HT-29 (cell line): ENCODE data around the gene UMPS. TPM values are rescaled to one million over a fixed set of nuclear protein-coding genes. Genes with fewer than 3 reads are reported as not detected.
"Not testable (repeated sequence)": the region's sequence is repeated elsewhere in the genome, so short reads cannot be mapped to it uniquely, and the experiment has no call there.

ENCODE experiments used
- DNase-seq: peaks from one replicate; pipeline ENCODE4 v3.0.0-alpha.2; 2015; ENCODE audit warnings: low spot score
- total RNA-seq: library from RNA; depleted of rRNA; stranded (reverse); fragments of >200 nt; shearing (Covaris generic); gene quantifications from 2 replicates; pipeline ENCODE4 v1.2.3, GENCODE V29; 2014

The UMPS gene
- total RNA-seq, 1 experiment from 2014 or later: 57.3 TPM

DNA sequence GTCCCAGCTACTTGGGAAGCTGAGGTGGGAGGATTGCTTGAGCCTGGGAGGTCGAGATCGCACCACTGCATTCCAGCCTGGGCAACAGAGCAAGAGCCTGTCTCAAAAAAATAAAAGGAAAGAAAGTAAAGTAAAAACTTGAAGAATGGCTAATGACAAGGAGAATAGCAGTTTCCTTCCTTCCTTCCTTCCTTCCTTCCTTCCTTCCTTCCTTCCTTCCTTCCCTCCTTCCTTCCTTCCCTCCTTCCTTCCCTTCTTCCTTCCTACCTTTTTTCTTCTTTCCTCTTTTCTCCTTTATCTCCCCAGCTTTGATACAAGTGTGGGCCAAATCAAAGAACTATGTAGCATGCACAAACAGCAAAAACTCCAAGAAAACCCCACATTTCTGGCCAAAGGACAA, 23.0 kb upstream of the UMPS start:
- DNase-seq: not testable (repeated sequence)

DNA sequence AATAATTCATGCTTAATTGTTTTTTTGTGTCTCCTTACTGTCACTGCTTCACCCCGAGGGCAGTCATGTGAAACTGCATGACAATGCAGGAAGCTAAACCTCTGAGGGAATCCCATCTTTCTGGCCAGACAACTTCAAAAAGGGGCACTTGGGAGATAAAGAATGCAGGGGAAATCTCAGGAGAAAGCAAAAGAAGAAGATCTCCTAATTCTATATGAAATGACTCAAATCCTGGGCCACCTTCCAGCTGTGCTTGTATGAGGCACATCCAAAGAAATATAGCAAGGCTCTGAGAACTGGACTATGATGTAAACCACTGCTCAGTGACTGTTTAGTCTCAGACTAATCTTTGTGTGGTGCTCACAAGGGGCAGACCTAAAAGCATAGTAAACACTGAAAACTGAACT, 22.6 kb upstream of the UMPS start:
- no peak for DNase-seq

DNA sequence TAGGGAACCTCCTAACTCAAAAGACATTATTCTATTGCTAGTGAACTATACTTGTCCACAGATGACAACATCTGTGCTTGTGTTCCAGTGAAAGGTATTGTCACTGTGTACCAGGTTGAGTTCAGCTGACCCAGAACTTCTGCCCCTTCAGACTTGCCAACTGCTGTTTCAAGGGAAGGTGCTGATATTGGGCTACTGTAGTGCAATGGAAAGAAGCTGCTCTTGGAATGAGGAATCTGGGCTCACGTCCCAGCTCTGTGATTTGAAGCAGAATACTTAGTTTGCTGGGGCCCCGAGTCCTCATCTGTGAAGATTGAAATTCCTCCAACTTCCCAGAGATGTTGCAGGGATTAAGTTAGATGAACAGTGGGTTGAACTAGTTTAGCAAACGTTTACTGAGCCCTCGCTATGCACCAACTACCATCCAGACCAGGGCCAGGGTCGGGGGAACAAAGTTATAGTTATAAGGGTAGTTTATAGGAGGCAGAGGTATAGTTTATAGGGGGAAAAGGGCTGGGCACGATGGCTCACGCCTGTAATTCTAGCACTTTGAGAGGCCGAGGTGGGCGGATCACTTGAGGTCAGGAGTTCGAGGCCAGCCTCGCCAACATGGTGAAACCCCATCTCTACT, 15.9 kb upstream of the UMPS start:
- DNase-seq: no peak

DNA sequence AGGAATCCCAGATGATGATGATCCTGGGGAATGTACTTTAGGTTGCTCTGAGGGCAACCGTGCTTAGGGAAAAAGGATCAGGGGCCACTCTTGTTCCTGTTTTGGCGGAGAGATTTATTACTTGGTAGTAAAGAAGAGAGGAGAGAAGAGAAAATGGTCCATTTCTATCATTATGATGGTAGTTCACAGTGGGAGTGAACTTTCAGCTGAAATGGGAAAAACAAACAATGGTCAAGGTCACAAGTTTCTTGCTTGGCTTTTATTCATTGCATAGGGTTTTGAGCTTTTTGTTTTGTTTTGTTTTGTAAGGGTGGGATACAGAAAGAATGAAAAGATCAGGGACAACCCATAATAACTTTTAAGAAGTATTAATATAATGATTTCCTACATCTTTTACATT, 7.7 kb upstream of the UMPS start:
- no peak for DNase-seq

DNA sequence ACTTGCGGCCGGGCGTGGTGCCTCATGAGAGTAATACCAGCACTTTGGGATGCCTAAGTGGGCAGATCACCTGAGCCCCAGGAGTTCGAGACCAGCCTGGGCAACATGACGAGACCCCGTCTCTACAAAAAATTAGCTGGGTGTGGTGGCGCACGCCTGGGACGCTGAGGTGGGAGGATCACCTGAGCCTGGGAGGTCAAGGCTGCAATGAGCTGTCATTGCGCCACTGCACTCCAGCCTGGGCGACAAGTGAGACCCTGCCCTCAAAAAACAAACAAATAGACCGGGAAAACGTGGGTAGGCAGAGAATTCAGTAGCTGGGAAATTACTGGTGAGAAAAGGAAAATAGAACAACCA, 667 bp downstream of the UMPS start:
- DNase-seq: no peak

DNA sequence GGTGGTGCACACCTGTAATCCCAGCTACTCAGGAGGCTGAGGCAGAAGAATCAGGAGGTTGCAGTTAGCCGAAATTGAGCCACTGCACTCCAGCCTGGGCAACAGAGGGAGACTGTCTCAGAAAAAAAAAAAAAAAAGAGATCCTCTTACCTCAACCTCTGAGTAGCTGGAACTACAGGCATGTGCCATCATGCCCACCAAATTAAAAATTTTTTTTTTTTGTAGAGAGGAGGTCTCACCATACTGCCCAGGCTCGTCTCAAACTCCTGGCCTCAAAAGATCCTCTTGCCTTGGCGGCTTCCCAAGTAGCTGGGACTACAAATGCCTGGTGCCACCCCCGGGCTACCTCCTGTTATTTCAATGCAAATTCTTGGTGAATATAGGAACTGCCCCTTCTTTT, 1.5 kb downstream of the UMPS start:
- no peak for DNase-seq

DNA sequence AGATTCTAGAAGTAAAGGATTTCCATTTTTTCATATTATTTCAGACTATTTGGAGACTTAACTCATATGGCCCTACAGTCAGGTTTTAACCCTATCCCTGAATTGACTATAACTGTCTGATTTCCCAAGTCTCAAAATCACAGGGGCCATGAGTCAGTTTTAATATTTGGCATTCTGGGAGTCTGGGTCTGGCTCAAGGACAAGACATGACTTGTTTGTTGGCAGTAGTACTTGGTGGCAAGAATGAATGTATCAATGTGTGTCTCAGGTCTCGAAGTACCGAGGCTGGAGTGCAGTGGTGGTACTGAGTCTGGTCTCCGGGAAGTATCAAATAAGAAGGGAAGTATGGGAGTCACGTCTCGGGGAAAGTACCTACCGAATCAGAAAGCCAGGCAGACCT, 10.8 kb downstream of the UMPS start:
- no peak for DNase-seq

DNA sequence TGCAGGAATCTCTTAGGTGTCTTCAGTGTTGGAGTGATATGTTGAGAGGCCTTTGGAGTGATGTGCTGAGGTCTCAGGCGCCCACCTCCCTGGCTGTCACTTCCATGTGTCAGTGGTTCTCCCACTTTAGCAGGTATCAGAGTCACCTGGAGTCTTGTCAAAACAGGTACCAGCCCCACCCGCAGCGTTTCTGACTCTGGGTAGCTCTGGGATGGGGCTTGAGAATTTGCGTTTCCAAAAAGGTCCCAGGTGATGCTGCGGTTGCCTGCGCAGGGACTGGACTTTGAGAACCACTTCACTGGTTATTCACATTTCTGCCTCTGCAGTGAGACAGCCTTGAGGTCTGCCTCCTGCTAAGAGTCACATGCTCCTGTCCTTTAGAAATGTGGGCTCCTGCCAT, 15.5 kb downstream of the UMPS start:
- DNase-seq: no peak

DNA sequence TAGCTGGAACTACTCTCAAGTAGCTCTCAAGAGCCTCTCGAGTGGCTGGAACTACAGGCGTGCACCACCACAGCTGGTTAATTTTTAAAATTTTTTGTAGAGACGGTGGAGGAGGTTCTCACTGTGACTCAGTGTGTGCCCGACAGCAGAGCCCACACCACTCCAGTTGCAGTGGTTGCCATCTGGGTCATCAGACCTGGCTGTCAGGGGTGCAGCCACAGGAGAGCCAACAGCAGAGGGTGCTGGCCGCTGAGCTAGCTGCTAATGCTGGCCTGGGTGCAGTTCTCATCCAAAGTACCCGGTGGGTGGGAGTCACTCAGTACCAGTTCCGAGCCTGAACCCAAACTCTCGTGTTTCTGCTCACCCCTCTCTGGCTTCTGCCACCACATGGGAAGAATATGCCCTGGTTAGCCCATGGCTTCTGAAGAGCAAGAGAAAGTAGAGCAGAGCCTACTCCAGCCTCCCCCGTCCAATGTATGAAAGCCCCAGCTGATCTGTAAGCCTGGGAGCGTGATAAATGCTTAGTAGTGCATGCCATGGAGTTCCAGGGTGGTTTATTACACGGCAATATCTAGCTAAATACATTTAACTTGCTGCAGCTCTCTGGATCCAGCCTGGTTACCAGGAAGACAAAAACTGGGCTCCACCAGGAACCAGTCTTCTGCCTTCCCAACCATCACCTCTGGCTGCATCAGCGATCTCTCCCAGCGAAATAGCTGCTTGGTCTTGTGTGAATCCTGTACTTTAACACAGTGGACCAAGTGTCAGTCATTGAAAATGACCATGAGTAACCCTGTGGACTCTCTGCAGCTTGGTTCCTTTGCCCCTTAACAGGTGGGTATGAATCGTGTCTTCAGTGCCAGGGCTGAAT, 17.1 kb downstream of the UMPS start:
- DNase-seq: no peak

DNA sequence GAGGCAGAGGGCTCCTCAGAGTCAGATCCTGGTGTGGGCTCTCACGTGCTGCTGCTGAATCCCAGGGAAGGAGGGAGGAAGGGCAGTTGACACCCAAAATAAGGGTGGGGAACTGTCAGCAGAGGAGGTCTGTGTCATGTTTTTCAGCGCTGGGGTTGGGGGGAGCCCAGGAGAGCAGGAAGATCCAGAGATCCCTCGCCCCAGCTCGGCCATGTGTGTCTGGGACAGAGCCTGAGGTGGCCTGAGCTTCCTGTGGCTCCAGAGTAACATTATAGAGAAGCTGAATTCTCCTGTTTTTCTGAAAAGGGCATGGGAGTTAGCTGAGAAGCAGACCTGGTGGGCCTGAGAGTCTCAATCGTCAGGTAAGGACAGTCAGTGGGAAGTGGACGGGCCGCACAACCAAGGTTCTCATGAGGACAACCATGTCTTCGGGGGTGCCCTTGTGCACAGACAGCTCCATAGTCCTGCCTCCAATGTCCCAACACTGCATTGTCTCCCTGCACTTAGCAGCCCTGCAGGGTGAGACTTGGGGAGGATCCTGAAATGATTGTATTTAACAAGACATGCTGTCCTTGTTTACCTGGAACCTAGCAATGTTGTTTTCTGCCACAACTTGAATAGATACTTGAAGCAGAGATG, 18.4 kb downstream of the UMPS start:
- DNase-seq: peak; percentile 61

DNA sequence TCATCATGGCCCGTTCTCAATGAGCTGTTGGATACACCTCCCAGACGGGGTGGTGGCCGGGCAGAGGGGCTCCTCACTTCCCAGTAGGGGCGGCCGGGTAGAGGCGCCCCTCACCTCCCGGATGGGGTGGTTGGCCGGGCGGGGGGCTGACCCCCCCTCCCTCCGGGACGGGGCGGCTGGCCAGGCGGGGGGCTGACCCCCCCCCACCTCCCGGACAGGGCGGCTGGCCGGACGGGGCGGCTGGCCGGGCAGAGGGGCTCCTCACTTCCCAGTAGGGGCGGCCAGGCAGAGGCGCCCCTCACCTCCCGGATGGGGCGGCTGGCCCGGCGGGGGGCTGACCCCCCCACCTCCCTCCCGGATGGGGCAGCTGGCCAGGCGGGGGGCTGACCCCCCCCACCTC, 19.6 kb downstream of the UMPS start:
- not testable (repeated sequence) for DNase-seq

DNA sequence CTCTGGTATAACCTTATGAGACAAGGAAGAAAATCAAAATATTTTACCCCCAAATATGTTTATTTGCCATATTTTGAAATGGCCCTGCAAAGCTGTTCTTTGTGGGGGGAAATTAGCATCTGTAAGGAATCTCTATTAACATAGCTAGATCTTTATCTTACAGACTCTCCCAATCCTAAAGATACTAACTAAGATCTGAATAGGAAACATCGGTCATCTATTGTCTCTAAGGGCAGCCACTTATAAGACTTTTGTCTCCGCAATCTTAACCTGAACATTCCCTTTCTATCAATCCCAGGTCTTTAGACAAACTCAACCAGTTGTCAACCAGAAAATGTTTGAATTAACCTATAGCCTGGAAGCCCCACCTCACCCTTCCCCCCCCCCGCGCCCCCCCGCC, 21.2 kb downstream of the UMPS start:
- no peak for DNase-seq

DNA sequence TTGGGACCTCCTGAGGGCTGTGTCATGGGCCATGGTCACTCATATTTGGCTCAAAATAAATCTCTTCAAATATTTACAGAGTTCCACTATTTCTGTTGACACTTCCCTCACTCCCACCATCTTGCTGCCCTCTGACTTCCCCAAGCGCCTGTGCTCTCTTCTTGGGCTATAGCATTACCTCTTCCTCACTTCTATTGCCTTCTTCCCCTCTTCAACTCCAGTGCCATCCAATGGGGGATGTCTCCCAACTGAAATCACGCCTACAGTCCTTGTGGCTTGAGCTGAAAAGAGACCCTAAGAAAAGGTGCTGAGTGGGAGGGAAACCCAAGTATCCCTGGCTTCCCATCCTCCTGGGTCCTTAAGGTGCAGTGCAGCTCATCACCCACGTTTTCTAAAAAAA, 21.8 kb downstream of the UMPS start:
- no peak for DNase-seq

DNA sequence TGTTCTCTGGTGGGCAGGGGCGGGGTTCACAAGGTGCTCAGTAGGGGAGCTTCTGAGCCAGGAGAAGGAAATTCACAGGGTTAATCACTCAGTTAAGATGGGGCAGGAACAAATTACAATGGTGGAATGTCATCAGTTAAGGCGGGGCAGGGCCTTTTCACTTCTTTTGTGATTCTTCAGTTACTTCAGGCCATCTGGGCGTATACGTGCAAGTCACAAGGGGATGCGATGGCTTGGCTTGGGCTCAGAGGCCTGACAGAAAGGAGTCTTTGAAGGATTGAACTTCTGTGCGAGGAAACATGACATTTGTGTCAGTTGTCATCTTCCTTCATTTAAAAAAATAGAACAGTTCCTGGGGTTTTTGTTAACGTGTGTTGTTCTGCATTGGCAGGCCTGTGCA, 27.7 kb downstream of the UMPS start:
- not testable (repeated sequence) for DNase-seq

DNA sequence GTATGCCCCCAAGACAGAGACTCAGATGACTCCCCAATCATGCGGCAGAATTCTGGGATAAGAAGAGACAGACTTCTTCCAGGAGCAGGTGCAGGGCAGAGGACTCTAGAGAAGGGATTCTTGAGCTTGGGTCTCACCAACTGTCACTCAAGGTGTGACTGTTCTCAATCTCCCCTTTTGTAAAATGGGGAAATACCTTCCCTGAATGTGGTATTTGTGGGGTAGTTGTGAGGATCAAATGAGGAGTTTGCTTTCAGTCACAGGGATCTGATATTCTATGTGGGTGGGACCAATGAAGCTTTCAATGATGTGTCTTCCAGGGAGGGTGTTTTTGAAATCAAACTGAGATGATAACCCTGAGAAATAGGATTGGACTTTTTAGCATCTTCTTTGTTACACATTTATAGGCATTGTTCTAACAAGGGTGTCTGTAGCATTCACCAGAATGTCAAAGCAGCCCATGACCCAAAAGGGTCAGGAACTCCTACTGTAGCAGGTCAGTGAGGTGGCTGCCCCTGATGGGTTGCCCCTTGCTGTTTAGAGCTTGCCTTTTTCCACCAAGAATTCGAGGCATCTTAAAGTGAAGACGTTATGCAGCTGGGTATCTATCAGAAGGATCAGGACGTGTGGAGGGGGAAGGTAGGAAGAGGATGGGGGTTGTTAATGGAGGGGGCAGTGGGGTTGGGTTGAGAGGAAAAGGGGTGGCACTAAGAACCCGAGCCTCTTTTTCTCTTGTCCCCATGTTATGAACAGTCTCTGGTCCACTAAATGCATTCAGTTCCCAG, 28.8 kb downstream of the UMPS start:
- no peak for DNase-seq

DNA sequence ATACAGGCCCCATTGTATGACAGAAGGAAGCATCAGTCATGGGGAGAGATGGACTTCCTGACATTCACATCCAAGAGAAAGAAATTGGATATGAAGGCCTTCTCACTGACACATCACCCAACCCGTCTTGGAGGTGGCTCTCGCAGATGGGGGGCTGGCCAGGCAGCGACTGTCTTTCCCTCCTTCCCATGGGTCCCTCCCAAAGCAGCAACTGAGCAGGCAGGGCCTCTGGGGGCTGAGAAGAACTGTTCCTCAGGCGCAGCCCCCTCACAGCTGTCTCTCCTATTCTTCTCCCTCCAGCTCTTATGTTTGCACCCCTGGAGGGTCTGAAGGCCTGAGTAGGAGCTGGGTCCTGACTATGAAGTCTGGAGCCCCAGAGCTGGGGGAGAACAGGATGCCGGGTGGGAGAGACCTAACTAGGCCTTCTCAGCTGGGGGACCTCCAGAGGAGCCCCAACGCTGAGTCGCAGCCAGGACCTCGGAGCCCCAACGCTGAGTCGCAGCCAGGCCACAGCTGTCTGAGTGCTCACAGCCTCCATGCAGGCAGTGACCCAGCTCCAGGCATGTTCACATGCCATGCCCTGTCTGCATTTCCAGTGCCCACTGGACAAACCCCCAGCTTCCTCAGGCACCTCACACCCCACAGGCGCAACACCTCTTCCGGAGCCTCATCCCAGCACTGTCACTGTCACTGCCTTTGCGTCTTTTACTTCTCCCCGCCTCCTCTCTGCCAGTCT, 29.6 kb downstream of the UMPS start:
- no peak for DNase-seq

DNA sequence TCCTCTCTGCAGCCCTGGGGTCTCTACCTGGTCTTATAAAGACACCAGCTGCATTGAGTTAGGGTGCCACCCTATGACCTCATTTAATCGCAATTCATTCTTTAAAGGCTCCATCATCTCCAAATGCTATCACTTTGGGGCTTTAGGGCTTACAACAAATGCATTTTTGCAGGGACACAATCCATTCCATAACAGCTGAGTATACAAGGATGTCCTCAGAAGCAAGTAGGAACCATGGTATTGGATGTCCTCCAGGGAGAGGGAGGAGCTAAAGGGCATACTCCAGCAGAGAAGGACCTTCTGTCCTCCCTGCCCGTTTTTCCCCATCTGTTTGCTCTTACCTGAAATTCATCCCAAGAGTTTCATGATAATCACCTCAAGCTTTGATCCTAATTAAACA, 30.3 kb downstream of the UMPS start:
- no peak for DNase-seq

DNA sequence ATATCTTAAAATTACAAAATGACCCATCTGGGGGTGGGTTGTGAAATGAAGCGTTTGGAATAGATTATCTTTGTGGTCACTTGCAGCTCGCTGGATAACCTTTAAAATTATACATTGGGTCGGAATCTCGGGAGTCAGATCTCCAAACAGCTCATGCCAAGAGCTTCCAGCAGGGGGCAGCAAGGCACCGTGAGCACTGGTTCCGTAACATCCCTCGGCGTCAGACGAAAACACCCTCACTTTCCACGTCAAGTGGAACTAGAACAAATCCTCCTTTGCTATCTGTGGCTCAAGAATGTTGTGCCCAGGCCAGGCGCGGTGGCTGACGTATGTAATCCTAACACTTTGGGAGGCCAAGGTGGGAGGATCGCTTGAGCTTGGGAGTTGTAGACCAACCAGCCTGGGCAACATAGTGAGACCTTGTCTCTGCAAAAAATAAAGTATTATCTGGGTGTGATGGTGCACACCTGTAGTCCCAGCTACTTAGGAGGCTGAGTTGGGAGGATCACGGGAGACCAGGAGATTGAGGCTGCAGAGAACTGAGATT, 31.1 kb downstream of the UMPS start:
- peak; percentile 92 for DNase-seq

DNA sequence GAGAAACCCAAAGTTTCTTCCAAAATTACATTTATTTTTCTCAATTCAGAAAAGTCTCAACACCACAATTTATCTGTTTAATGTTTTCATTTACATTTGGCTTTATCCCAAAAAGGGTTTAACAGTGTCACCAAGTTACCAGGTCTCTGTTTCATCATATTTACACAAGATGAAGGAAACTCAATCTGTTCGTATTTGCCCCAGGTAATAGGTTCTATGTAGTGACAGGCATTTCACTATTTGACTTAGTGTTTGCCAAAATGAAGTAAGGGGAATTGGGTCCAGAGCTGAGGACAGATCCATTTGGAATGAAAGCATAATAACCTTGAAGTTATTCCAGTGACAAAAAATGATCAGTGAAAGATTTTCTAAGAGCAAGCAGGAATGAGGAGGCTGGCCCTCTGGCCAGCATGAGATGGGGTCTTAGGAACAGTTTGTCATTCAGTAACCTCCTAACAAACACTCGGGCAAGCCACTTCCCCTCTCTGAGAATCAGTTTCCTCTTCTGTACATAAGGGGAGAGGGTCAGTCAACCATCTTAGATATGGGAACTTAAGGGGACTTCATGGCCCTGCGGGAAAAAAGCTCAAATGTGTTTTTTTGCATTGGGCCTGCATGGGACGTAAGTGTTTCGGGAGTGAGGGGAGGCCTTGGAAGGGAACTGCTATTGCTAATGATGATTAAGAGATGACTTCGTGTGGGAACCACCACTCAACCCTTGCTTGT, 31.8 kb downstream of the UMPS start:
- DNase-seq: no peak

DNA sequence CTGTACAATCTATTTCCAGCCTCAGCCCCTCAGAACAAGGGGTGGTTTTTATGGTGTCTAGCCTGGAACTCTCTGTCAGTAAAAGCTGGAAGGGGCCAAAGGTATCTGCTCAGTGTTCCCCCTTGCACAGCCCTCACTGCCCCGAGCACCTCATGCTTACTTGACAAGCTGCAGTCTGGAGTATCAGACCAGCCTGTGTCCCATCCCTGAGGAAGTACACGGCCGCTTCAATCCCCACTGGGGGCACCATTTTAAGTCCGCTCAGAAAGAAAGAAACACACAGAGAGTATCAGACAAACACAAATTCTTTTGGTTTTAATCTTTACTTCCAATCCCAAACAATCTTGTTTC, 32.4 kb downstream of the UMPS start:
- no peak for DNase-seq

DNA sequence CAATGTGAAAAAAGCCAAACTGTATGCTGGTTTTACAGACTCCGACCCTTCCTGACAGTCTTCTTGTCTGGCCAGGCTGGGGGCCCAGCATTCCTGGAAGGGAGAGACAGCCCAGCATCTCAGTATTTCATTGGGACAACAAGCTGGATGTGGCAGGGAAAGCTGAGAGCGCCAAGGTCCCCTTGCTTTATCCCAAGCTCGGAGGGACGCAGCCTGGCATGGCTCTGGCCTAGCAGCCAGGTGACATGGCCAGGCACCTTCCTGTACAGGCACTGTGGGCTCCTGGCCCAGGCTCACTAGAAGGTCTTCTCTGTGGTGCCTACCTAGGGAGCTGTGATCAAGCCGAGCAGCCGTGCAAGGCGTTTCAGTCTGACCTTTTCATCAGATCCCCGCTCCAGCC, 33.0 kb downstream of the UMPS start:
- DNase-seq: no peak
